Right lung (tissue), 10 donors: ENCODE measurements around the gene EIF2S3. TPM values are rescaled to one million over a fixed set of nuclear protein-coding genes. Genes with fewer than 3 reads are reported as not detected.

Experiments
- DNase-seq, 2 donors: peaks; one replicate each; pipeline ENCODE4 v3.0.0-alpha.2; 2013
- long read RNA-seq, 8 donors: transcript quantifications; one replicate each; lab custom pipeline, GENCODE V29; 2026
- polyA plus RNA-seq, 5 donors: library from polyadenylated mRNA; unstranded; fragments of 120-200 nt; gene quantifications; one replicate each; pipeline versions ENCODE4 v1.2.1 to v1.2.3, GENCODE V29; 2013; ENCODE audit warnings: inconsistent platforms in 1 of 5, low replicate concordance in 1 of 5; ENCODE audit not compliant: insufficient read length in 5 of 5, insufficient read depth in 1 of 5

Gene EIF2S3
- polyA plus RNA-seq = 100 to 1,000 TPM; 170 to 240 (median 223) TPM
- long read RNA-seq, donor 1, transcript EIF2S3-201 (12 exons, 2,858 nt) = major isoform, 33 of 48 reads
- long read RNA-seq, donor 1, partial matches to known transcripts = 15 of 48 reads
- long read RNA-seq, donor 1, other reads (novel, unspliced or antisense) = 0 of 48 reads
- long read RNA-seq, donor 2, transcript EIF2S3-201 (12 exons, 2,858 nt) = major isoform, 23 of 23 reads
- long read RNA-seq, donor 2, partial matches to known transcripts = 0 of 23 reads
- long read RNA-seq, donor 2, other reads (novel, unspliced or antisense) = 0 of 23 reads
- long read RNA-seq, donor 3, transcript EIF2S3-201 (12 exons, 2,858 nt) = major isoform, 30 of 37 reads
- long read RNA-seq, donor 3, partial matches to known transcripts = 7 of 37 reads
- long read RNA-seq, donor 3, other reads (novel, unspliced or antisense) = 0 of 37 reads
- long read RNA-seq, donor 4, transcript EIF2S3-201 (12 exons, 2,858 nt) = major isoform, 31 of 41 reads
- long read RNA-seq, donor 4, partial matches to known transcripts = 10 of 41 reads
- long read RNA-seq, donor 4, other reads (novel, unspliced or antisense) = 0 of 41 reads
- long read RNA-seq, donor 5, transcript EIF2S3-201 (12 exons, 2,858 nt) = major isoform, 28 of 59 reads
- long read RNA-seq, donor 5, partial matches to known transcripts = 29 of 59 reads
- long read RNA-seq, donor 5, other reads (novel, unspliced or antisense) = 0 of 59 reads
- long read RNA-seq, donor 6, transcript EIF2S3-201 (12 exons, 2,858 nt) = major isoform, 56 of 75 reads
- long read RNA-seq, donor 6, partial matches to known transcripts = 16 of 75 reads
- long read RNA-seq, donor 6, other reads (novel, unspliced or antisense) = 0 of 75 reads
- long read RNA-seq, donor 7, transcript EIF2S3-201 (12 exons, 2,858 nt) = major isoform, 16 of 16 reads
- long read RNA-seq, donor 7, partial matches to known transcripts = 0 of 16 reads
- long read RNA-seq, donor 7, other reads (novel, unspliced or antisense) = 0 of 16 reads
- long read RNA-seq, donor 8, transcript EIF2S3-201 (12 exons, 2,858 nt) = major isoform, 14 of 14 reads
- long read RNA-seq, donor 8, partial matches to known transcripts = 0 of 14 reads
- long read RNA-seq, donor 8, other reads (novel, unspliced or antisense) = 0 of 14 reads

DNA sequence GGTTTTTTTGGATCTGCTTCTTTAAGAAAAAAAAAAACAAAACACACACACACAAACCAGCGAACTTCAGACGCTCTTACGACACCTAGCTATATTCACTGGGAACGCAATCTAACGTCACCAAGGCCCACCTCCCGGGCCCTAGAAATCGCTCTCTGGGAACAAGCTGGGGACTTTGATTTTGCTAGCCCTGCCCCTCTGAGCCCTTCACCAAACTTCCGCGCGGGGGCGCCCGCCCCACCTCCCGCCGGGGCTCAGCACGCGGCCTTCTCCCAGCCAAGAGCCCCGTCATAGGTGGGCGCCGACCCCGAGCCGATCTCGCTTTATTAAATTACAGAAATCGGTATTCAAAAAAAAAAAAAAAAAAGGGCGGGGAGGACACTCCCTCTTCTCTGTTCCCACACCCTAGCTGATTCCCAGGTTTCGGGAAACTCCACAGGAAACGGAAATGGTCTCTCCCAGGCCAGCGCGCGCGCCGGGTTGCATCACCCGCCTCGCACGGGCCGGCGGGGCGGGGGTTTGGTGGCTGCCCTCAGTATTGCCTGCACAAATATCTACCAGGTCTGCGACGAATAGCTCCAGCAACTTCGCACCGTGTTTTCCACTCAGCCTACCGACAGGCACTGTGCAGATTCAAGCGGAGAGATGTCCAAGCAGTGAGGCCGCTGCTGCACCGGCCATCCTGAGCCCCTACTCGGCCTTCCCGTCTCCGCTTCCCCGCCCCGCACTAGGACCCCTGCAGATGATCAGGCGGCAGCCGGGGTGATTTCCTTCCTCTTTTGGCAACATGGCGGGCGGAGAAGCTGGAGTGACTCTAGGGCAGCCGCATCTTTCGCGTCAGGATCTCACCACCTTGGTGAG, at the start of gene EIF2S3:
Gene EIF2S3, plus strand, starts transcription at position 775 of the 861 bp plus-strand sequence. Its CDS starts 13 bp downstream, at position 788.
- peak; percentile 95 to 96 for DNase-seq

DNA sequence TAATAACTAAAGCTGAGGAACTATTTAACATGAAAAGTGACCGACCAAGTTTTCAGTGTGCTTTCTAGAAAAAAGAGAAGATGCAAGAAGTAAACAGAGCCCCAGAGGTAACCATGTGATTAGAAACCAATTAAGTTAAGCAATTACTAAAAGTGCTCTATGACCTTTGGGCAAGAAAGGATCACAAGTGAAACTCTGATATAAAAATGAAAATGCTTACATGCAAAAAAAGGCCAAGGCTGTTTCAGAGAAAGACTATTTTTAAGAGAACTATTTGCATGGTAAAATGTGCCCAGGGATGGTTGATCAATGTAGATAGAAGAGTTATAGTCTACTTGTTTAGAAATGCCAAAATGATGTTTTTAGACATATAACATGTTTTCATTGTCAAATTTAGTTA, 49.7 kb upstream of the EIF2S3 start:
- DNase-seq = no peak

DNA sequence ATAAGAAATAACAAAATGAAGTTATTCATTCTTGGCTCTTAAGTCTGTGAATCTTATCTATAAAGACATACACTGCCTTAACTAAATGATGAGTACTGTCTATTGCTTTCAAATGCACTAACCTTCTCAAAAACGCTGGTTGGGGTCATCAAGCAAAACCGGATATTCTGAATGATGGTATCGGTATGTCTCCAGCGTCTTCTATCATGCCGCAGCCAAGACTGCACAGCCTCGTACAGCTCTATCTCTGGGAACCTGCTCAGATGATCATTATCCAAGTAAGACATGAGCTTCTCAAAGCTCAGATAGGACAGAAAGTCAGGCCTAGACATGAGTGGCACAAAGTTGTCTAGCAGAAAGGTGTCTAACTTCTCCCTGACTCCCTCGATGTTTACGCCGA, 48.9 kb upstream of the EIF2S3 start:
- no peak for DNase-seq

DNA sequence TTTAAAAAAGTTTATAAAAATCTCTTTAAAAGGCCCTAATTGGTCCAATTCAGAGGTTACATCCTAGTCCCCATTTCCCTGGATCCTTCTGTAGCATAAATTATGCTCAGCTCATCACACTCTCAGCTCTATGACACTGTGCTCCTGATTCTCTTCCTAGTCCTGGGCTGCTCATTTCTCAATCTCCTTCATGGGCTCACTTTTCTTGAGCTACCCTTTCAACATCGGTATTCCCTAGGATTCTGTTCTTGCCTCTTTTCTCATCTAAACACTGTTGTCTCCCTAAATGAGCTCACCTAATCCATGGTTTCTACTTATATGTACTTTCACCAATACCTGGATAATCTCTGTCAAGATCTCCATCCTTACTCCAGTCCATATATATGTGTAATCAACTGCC, 42.5 kb upstream of the EIF2S3 start:
- no peak for DNase-seq

DNA sequence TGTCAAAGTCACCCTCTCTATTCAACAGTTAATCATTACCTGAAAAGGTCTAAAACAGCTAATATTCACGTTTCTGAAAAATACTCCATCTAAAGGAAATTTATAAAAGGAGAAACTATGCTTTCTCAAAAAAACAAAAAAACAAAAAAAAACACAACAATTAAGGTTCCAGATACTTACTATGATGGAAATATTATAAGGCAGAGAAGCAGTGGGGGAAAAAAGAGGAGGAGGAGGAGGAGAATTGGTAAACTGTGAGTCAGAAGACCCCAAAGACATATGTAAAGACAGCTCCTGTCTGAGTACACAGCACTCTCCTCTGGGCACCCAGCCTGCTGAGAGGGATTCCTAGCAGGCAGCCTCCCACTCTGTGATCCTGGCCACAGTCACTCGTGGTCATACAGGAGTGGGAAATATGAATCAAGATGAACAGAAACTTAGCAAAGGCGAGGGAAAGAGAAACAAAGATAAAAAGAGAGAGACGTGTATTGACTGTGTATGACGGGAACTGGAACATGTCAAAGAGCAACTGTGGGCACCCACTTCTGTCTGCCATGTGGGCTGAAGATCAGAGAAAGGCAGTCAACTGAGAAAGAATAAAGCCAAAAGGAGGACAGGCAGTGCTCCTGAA, 40.3 kb upstream of the EIF2S3 start:
- DNase-seq = no peak

DNA sequence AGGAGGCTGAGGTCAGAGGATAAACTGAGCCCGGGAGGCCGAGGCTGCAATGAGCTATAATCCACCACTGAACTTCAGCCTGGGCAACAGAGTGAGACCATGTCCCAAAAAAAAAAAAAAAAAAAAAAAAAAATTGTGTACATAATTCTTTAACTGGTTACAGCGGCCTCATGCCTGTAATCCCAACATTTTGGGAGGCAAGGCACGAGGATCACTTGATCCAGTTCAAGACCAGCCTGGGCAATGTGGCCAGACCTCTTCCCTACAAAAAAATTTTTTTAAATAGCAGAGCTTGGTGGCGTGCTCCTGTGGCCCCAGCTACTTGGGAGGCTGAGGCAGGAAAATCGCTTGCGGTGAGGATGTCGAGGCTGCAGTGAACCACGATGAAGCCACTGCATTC, 37.1 kb upstream of the EIF2S3 start:
- no peak for DNase-seq

DNA sequence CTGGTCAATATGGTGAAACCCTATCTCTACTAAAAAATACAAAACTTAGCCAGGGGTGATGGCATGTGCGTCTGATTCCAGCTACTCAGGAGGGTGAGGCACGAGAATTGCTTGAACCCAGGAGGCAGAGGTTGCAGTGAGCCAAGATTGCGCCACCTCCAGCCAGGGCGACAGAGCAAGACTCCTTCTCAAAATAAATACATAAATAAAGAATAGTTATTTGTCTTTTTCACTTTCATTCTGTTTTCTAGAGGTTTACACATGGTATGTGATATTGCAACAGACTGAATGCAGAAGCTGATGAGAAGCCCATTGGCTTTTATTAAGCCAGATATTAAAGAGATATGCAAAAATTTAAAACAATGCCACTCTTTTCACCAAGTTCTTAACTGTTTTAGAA, 35.9 kb upstream of the EIF2S3 start:
- DNase-seq = no peak

DNA sequence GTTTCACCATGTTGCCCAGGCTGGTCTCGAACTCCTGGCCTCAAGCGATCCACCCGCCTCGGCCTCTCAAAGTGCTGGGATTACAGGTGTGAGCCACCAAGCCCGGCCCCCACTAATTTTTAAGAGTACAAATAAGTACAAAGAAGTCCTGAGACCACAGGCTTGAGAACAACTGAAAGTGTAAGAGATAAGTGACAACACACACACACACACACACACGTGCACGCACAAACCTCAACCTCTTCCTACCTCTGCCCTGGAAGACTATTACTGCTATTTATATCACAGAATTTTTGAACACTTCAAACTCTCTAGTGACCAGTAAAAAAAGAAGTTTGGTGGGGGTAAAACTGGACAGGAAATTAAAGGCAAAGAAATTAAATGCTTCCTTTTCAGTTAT, 35.3 kb upstream of the EIF2S3 start:
- no peak for DNase-seq

DNA sequence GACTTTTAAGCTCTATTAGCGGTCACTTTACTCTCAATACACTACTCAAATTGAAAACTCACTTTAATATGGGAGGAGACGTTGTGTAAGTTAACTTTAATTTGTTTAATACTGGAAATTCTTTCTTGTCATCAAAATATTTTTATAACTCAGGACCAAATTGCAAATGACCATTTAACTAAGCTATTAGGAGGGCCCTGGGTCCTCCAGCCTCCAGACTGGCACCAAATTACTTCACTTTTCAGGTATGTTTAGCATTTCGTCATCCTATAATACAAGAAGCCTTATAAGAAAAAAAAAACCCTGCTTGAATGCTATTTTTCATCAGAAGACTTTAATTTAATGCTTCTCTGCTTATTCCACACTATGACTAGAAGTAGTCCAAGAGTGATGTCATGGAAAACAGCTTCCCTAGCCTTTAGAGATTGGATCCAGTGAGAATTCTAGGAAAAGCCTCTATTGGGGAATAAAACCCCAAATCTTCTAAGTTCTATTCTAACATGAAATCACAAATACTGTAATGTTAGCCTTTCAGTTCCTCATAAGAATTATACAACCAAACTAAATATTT, 34.4 kb upstream of the EIF2S3 start:
- no peak for DNase-seq

DNA sequence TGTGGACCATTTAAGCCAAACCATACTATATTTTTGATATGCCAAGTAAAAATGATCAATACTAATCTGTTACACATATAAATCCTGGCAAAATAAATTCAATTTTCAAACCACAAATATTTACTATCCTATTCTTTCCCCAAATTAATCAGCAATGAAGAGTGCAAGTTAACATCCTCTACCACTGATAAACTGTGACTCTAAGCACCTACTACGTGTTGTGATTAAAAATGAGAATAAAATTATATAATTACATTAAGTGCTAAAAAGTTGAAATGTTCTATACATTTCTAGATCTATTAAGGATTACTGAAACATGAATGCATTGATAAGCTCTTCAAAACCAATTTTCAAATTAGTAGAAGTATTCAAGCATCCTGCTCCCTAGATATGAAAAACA, 31.2 kb upstream of the EIF2S3 start:
- DNase-seq = no peak

DNA sequence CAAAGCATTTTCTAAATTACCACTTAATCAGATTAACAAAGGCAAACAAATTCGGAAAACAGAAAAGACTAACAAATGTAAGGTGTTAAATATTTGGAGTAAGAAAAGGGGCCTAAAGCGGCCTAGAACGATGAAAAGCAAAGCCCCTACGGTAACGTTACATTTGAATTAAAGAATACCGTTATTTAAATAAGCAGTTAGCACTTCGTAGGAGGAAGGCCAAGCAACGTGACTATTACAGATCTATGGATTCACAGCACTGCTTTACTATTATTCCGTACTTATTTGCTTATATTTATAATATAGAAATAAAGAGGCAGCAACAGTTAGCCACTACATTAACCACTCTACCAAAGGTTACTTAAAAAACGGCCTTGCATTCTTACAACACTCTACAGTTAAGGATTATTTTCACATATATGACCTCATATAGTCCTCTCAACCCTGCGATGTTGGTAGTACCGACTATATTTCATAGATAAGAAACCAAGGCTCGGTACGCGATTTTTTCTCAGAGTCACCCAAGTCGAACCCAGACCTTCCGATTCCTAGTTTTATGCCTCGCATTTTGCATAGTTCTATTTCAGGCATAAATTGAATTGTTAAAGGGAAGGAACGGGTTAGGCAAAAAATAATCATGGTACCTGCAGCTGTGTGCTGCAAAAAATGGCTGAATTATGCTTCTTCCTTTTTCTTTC, 30.6 kb upstream of the EIF2S3 start:
- DNase-seq = peak; percentile 23

DNA sequence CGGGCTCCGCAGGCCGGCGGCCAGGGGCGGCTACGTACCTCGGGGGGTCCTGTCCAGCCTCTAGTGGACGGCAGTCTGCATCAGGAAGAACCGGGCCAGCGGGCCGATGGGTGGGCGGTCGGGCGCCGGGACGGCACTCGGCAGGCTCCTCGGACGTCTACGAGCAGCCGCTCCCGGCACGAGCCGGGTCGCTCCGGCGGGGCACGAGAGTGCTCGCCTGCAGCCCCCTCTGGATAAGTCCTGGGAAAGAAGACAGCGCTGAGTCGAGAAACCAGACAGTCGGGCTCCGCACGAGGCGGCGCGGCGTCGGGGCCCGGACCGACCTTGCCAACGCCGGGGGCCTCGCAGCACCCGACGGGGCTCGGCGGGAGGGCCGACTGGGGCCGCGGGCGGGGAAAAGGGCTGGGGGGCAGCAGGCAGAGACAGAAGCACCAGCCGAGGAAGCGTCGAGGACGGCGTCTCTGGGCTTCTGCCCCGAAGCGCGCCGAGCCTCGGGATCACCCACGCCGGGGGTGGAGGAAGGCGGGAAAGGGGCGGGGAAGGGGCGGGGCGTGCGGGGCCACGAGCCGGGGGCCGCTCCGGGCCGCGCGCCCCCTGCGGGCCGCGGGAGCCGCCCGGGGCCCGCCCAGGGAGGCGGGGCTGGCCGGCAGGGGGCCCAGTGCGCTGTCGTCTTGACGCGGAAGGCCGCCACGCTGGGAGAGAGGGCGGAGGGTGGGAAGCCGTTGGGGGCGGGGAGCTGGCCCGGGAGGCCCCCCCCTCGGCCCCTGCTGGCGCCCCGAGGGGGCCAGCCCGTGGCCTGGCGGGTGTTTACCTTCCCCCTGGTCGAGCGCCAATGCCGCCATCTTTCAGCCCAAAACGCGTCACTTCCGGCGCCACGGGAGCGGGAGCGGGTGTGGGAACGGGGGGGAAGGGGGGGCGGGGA, 29.7 kb upstream of the EIF2S3 start:
- peak; percentile 88 to 89 for DNase-seq

DNA sequence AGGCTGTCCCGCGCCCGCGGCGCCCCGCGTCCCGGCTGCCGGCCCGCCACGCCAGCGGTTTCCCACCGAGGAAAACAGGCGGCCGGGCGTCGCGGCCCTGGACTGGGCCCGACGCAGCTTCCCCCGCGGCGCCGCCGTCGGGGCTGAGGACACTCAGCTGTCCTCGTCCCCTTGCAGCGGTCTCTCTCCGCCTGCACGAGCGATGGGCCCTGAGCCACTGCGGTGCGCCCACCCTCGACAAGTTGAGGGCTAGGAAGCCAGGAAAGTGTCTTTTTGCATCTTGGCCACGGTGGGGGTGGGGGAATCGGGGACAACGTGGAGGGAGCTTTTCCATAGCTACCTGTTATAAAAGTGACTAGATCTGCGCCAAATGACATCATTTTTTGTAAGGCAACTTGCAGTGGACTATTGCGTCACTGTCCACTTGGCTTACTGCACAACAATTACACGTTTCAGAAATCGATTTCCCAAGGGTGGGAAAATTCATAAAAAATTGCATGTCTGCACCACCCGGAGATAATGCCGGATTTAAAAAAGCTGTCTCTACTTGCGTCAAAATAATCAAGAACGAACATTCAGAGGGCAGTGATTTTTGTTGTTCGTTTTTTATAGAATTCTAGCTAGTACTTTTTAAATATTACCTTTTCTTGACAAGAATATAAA, 28.9 kb upstream of the EIF2S3 start:
- peak; percentile 58 to 61 for DNase-seq

DNA sequence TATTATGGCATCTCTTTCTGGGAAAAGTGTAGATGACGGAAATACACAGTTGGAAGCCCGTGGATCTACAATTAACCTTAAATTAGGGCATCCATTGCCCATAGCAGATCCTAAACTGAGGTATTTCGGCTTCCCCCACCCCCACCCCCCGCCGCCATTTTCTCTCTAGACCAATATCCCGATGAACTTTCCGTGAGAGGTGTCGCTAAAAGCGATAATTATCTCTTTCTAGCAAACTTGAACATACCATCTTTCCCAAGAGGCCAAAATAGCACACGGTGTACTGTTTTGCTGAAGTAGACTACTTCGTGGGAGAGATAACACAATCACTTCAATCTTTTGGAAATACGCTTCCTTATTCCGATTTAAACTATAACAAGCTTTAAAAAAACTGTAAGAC, 28.3 kb upstream of the EIF2S3 start:
- DNase-seq = peak; percentile 24 to 30

DNA sequence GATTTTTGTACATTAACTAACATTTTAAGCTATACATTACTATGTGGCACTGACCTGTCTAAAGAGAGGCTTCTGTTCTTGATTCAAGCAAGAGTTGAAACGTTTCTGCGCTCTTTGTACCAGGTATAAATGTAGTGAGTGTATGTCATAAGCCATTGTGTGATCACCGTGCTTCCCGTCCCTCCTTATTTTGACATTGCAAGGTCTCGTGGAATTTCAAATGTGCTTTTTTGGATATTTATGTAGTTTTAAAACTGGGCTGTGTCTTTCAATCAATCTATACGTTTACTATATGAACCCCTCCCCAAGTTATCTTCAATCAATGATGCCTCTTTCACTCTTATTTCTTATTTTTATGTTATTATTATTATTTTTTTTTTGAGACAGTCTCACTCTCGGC, 27.7 kb upstream of the EIF2S3 start, which contains the start of gene KLHL15:
Gene KLHL15, minus strand, starts transcription at position 101 of the 400 bp plus-strand sequence. CDS start 20,493 bp downstream, outside the sequence.
- DNase-seq = no peak

DNA sequence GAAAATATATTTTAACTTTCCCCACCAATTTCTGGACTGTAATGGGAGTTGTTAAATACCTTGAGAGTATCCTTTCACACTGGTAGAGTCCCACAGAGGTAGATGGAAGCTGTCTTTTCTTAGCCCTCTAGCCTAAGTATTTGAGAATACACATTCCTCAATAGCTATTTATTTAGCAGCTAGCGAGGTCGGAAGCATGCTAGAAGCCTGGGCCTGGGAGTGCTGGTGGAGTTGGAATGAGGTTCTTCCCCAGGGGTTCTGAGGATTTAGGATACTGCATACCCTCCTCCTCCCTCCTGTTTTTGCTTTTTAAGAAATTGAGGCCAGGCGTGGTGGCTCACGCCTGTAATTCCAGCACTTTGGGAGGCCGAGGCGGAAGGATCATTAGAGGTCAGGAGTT, 26.8 kb upstream of the EIF2S3 start:
- DNase-seq = no peak

DNA sequence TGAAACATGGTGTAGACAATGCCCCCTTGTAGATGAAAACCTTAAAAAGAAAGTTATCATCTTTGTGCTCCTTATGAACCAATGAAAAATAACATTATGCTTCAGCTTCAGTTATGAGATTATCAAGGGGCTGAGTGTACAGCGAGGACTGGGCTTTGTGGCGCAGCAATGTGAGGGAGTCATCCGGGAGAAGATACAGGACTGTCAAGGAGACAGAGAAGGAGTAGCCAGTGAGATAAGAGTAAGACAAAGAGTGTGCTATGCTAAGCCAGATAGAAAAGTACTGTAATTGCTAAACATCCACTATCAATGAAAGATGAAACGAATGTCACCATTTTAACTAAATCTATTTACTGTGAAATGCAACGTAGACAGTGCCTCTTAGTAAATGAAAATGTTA, 24.2 kb upstream of the EIF2S3 start:
- DNase-seq = no peak

DNA sequence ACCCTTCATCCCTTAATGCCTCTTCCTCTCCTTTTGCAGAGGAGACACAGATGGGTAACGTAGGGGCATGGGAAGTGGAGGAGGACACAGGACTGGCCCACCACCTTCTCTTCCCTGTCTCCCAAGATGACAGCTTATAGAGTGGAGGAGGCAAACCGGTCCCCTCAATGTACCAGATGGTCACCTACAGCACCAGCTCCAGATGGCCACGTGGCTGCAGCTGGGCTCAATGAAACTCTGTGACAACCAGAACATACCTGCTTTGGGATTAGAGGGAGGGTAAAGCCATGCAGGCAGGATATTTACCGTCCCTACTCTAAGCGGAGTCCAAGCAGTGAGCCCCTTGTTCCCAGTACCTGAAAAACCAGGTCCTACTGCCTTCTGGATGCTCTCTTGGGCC, 20.3 kb upstream of the EIF2S3 start:
- no peak for DNase-seq
